Sciatic nerve (tissue), 1 donor: Measurements from ENCODE around the gene KRTAP13-3. TPM values are rescaled to one million over a fixed set of nuclear protein-coding genes. Genes with fewer than 3 reads are reported as not detected.

Experiments
- total RNA-seq: library from RNA; stranded (reverse); fragmentation: NEBNext Ultra II Directional; extraction: Animal tissue kit (Norgen Biotek cat#: 25700); gene quantifications from one replicate; pipeline ENCODE4 v1.2.1, GENCODE V29; 2021
- donor health status: DM: no; HTN: no; CAD: no.

KRTAP13-3 gene
- total RNA-seq, 1 donor from 2014 or later: not detected

Other genes with a start within 250 kb of the KRTAP13-3 start
- gene CLDN8, start 209.8 kb downstream of the KRTAP13-3 start, total RNA-seq: not detected
- gene KRTAP24-1, start 143.0 kb downstream of the KRTAP13-3 start, total RNA-seq: not detected
- not detected for gene KRTAP25-1, start 136.4 kb downstream of the KRTAP13-3 start, total RNA-seq
- gene KRTAP26-1, start 105.6 kb downstream of the KRTAP13-3 start, total RNA-seq: not detected
- gene KRTAP27-1, start 88.2 kb downstream of the KRTAP13-3 start, total RNA-seq: not detected
- not detected for gene KRTAP23-1, start 77.3 kb downstream of the KRTAP13-3 start, total RNA-seq
- gene KRTAP13-2, start 53.7 kb downstream of the KRTAP13-3 start, total RNA-seq: not detected
- gene KRTAP13-1, start 29.9 kb downstream of the KRTAP13-3 start, total RNA-seq: not detected
- gene KRTAP13-4, start 4.3 kb upstream of the KRTAP13-3 start, total RNA-seq: not detected
- not detected for gene KRTAP15-1, start 14.3 kb upstream of the KRTAP13-3 start, total RNA-seq
- gene KRTAP19-1, start 54.4 kb upstream of the KRTAP13-3 start, total RNA-seq: not detected
- not detected for gene KRTAP19-2, start 61.5 kb upstream of the KRTAP13-3 start, total RNA-seq
- not detected for gene KRTAP19-3, start 66.1 kb upstream of the KRTAP13-3 start, total RNA-seq
- gene KRTAP19-4, start 71.2 kb upstream of the KRTAP13-3 start, total RNA-seq: not detected
- gene KRTAP19-5, start 76.2 kb upstream of the KRTAP13-3 start, total RNA-seq: not detected
- not detected for gene KRTAP19-6, start 115.9 kb upstream of the KRTAP13-3 start, total RNA-seq
- gene KRTAP19-7, start 135.4 kb upstream of the KRTAP13-3 start, total RNA-seq: not detected
- gene KRTAP22-2, start 164.5 kb upstream of the KRTAP13-3 start, total RNA-seq: not detected
- not detected for gene KRTAP6-3, start 166.5 kb upstream of the KRTAP13-3 start, total RNA-seq
- not detected for gene KRTAP6-2, start 173.0 kb upstream of the KRTAP13-3 start, total RNA-seq
- not detected for gene KRTAP22-1, start 175.2 kb upstream of the KRTAP13-3 start, total RNA-seq
- not detected for gene KRTAP6-1, start 188.0 kb upstream of the KRTAP13-3 start, total RNA-seq
- not detected for gene KRTAP20-1, start 190.5 kb upstream of the KRTAP13-3 start, total RNA-seq
- not detected for gene KRTAP20-4, start 194.7 kb upstream of the KRTAP13-3 start, total RNA-seq
- not detected for gene KRTAP20-2, start 209.3 kb upstream of the KRTAP13-3 start, total RNA-seq
- gene KRTAP20-3, start 216.9 kb upstream of the KRTAP13-3 start, total RNA-seq: not detected